HUES48 (cell line): Measurements from ENCODE around the gene DPH5.

Source experiments
- H3K27ac ChIP-seq: one replicate; pipeline ENCODE4 v1.7.0; 2013; ENCODE audit warnings: low read depth, low read length, inconsistent platforms
- H3K27me3 ChIP-seq: 2 replicates; pipeline ENCODE4 v1.6.1; 2013; ENCODE audit warnings: mild to moderate bottlenecking, low read length; ENCODE audit not compliant: control insufficient read depth, insufficient read depth
- H3K36me3 ChIP-seq: 2 replicates; pipeline ENCODE4 v1.6.1; 2013; ENCODE audit warnings: low read length; ENCODE audit not compliant: control insufficient read depth, insufficient read depth
- H3K4me1 ChIP-seq: 2 replicates; pipeline ENCODE4 v1.6.1; 2013; ENCODE audit warnings: mild to moderate bottlenecking, low read length; ENCODE audit not compliant: control insufficient read depth, insufficient read depth
- H3K4me3 ChIP-seq: 2 replicates; pipeline ENCODE4 v1.5.1; 2013; ENCODE audit warnings: mild to moderate bottlenecking, low read depth, low read length
- H3K9ac ChIP-seq: 2 replicates; pipeline ENCODE4 v1.6.1; 2013; ENCODE audit warnings: mild to moderate bottlenecking, low read depth, low read length, moderate library complexity
- H3K9me3 ChIP-seq: 2 replicates; pipeline ENCODE4 v1.6.1; 2013; ENCODE audit warnings: low read length; ENCODE audit not compliant: control insufficient read depth, insufficient read depth

Gene DPH5

GRCh38 chr1:100988121-100988520 lies 37.5 kb downstream of the DPH5 start:
- H3K9ac ChIP-seq, result no peak overlapping the region
- no peaks in the 10 kb centered on the region for H3K4me1 ChIP-seq
- H3K36me3 ChIP-seq, result peaks cover 47% of the 10 kb centered on the region
- H3K27ac ChIP-seq, result no peak overlapping the region
- H3K4me3 ChIP-seq, result no peak overlapping the region
- H3K9me3 ChIP-seq, result no peaks in the 10 kb centered on the region
- no peaks in the 10 kb centered on the region for H3K27me3 ChIP-seq

GRCh38 chr1:100982793-100983192 lies 42.8 kb downstream of the DPH5 start:
- Histone ChIP-seq H3K27ac (no peak overlapping the region), H3K4me3 (no peak overlapping the region), H3K36me3 (peaks cover 18% of the 10 kb centered on the region), H3K27me3 (no peaks in the 10 kb centered on the region), H3K9ac (no peak overlapping the region), H3K4me1 (no peaks in the 10 kb centered on the region), H3K9me3 (no peaks in the 10 kb centered on the region)

GRCh38 chr1:100979631-100980030 lies 46.0 kb downstream of the DPH5 start:
- Histone ChIP-seq H3K4me1 (peaks cover 4% of the 10 kb centered on the region; the same call in 1 of the 2 replicates), H3K9ac (no peak overlapping the region), H3K27ac (no peak overlapping the region), H3K4me3 (no peak overlapping the region), H3K27me3 (no peaks in the 10 kb centered on the region), H3K36me3 (peaks cover 27% of the 10 kb centered on the region), H3K9me3 (no peaks in the 10 kb centered on the region)

GRCh38 chr1:100976936-100977335 lies 48.6 kb downstream of the DPH5 start:
- Histone ChIP-seq H3K36me3 (peaks cover 29% of the 10 kb centered on the region), H3K4me1 (peaks cover 11% of the 10 kb centered on the region), H3K9ac (no peak overlapping the region), H3K27ac (no peak overlapping the region), H3K4me3 (no peak overlapping the region), H3K9me3 (no peaks in the 10 kb centered on the region), H3K27me3 (no peaks in the 10 kb centered on the region)

- H3K4me1 ChIP-seq, result peaks cover 23% of the 10 kb centered on the region
- H3K9ac ChIP-seq, result no peak overlapping the region
- peaks cover 21% of the 10 kb centered on the region for H3K36me3 ChIP-seq
- no peaks in the 10 kb centered on the region for H3K27me3 ChIP-seq
- H3K27ac ChIP-seq, result no peak overlapping the region
- no peak overlapping the region for H3K4me3 ChIP-seq
- H3K9me3 ChIP-seq, result no peaks in the 10 kb centered on the region
These were observed 53.4 kb downstream of the DPH5 start for GRCh38 chr1:100972185-100972584.

- H3K4me3 ChIP-seq, result no peak overlapping the region
These were observed 54.6 kb downstream of the DPH5 start for GRCh38 chr1:100971021-100971420.

GRCh38 chr1:100969327-100969726 lies 56.3 kb downstream of the DPH5 start:
- Histone ChIP-seq H3K27ac (no peak overlapping the region), H3K4me1 (peaks cover 17% of the 10 kb centered on the region), H3K36me3 (peaks cover 35% of the 10 kb centered on the region), H3K27me3 (no peaks in the 10 kb centered on the region), H3K4me3 (no peak overlapping the region), H3K9ac (no peak overlapping the region), H3K9me3 (no peaks in the 10 kb centered on the region)

More at GRCh38 chr1:100971021-100971420, 54.6 kb downstream of the DPH5 start:
- peaks cover 23% of the 10 kb centered on the region for H3K4me1 ChIP-seq
- peaks cover 28% of the 10 kb centered on the region for H3K36me3 ChIP-seq
- H3K9me3 ChIP-seq, result no peaks in the 10 kb centered on the region
- no peak overlapping the region for H3K9ac ChIP-seq
- H3K27ac ChIP-seq, result no peak overlapping the region
- H3K27me3 ChIP-seq, result no peaks in the 10 kb centered on the region

GRCh38 chr1:100968621-100969020 lies 57.0 kb downstream of the DPH5 start:
- no peaks in the 10 kb centered on the region for H3K9me3 ChIP-seq
- peaks cover 40% of the 10 kb centered on the region for H3K36me3 ChIP-seq
- no peak overlapping the region for H3K4me3 ChIP-seq
- no peaks in the 10 kb centered on the region for H3K27me3 ChIP-seq
- no peak overlapping the region for H3K27ac ChIP-seq
- no peak overlapping the region for H3K9ac ChIP-seq
- H3K4me1 ChIP-seq, result peaks cover 17% of the 10 kb centered on the region

GRCh38 chr1:100960098-100960497 lies 65.5 kb downstream of the DPH5 start:
- Histone ChIP-seq H3K9ac (no peak overlapping the region), H3K4me3 (no peak overlapping the region), H3K27ac (no peak overlapping the region), H3K4me1 (peaks cover 5% of the 10 kb centered on the region; the same call in 1 of the 2 replicates), H3K36me3 (peaks cover 20% of the 10 kb centered on the region), H3K27me3 (no peaks in the 10 kb centered on the region), H3K9me3 (no peaks in the 10 kb centered on the region)

- Histone ChIP-seq H3K36me3 (peaks cover 15% of the 10 kb centered on the region; the same call in 1 of the 2 replicates), H3K27ac (no peak overlapping the region), H3K9ac (no peak overlapping the region), H3K27me3 (no peaks in the 10 kb centered on the region), H3K9me3 (no peaks in the 10 kb centered on the region), H3K4me3 (no peak overlapping the region), H3K4me1 (peaks cover 6% of the 10 kb centered on the region; the same call in 1 of the 2 replicates)
These were observed 66.0 kb downstream of the DPH5 start for GRCh38 chr1:100959502-100960060.

GRCh38 chr1:100955322-100955721 lies 70.3 kb downstream of the DPH5 start:
- Histone ChIP-seq H3K27ac (no peak overlapping the region), H3K27me3 (no peaks in the 10 kb centered on the region), H3K4me1 (peaks cover 39% of the 10 kb centered on the region), H3K36me3 (peaks cover 7% of the 10 kb centered on the region; the same call in 1 of the 2 replicates), H3K9me3 (no peaks in the 10 kb centered on the region), H3K9ac (no peak overlapping the region), H3K4me3 (no peak overlapping the region)
